Coronary artery (tissue), 2 donors: ENCODE data around the gene CAMSAP1.

Source experiments
- DNase-seq: peaks from one replicate; pipeline ENCODE4 v3.0.0-alpha.2; 2017; ENCODE audit warnings: low spot score
- H3K27ac ChIP-seq, 2 donors: fragments of 200-600 bp; sonication (generic); one replicate each; pipeline ENCODE4 v1.5.1; 2016 to 2019
- H3K4me3 ChIP-seq: fragments of 200-600 bp; sonication (generic); 2 replicates; pipeline ENCODE4 v1.5.1; 2016; ENCODE audit warnings: mild to moderate bottlenecking, moderate library complexity
- TF ChIP-seq, protein P1 (sequence below): fragments of 200-600 bp; sonication (generic); IDR thresholded peaks from one replicate; pipeline ENCODE4 v1.5.1; 2019; ENCODE audit warnings: antibody characterized with exemption

CAMSAP1 gene

DNA sequence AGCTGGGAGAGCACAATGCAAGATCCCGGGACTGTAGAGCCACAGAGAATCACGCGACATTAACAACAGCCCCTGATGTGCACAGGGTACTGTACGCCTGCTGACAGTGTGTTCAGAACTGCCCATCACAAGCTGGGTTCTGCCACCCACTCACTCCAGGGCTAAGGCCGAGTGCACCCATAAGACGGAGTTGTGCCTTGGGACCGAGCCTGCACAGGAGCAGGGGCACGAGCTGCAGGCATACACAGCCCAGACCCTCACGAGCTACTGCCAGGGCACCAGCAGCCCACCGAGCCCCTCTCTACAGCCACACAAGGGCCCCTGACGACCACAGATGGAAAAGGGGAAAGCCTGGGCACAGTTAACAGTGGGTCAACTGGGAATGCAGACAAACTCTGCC lies 67.8 kb downstream of the CAMSAP1 start:
- peak; percentile 41 for DNase-seq
- TF ChIP-seq, protein P1, sequence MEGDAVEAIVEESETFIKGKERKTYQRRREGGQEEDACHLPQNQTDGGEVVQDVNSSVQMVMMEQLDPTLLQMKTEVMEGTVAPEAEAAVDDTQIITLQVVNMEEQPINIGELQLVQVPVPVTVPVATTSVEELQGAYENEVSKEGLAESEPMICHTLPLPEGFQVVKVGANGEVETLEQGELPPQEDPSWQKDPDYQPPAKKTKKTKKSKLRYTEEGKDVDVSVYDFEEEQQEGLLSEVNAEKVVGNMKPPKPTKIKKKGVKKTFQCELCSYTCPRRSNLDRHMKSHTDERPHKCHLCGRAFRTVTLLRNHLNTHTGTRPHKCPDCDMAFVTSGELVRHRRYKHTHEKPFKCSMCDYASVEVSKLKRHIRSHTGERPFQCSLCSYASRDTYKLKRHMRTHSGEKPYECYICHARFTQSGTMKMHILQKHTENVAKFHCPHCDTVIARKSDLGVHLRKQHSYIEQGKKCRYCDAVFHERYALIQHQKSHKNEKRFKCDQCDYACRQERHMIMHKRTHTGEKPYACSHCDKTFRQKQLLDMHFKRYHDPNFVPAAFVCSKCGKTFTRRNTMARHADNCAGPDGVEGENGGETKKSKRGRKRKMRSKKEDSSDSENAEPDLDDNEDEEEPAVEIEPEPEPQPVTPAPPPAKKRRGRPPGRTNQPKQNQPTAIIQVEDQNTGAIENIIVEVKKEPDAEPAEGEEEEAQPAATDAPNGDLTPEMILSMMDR = no peak
- no peak overlapping the region for H3K4me3 ChIP-seq
- no peak overlapping the region for H3K27ac ChIP-seq

DNA sequence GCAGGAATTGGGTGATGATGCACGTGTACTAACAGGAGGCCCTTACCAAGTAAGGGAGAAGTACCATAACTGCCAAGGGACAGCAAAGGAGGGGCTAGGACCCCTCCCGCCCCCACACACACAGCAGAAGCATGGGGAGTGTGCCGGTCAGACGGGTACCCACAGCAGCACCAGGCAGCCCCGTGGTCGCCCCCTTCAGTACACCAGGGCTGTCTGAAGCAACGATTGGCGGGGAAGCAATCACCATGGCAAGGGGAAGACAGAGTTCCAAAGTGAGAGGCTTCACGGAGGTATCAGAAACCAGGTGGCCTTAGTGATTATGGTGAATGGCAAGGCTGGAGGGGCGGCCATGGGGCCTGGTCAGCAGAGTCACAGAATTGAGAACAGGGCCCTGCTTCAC lies 72.2 kb downstream of the CAMSAP1 start:
- TF ChIP-seq, protein P1 = no peak
- H3K4me3 ChIP-seq = no peak overlapping the region
- DNase-seq = peak; percentile 53
- no peak overlapping the region for H3K27ac ChIP-seq

DNA sequence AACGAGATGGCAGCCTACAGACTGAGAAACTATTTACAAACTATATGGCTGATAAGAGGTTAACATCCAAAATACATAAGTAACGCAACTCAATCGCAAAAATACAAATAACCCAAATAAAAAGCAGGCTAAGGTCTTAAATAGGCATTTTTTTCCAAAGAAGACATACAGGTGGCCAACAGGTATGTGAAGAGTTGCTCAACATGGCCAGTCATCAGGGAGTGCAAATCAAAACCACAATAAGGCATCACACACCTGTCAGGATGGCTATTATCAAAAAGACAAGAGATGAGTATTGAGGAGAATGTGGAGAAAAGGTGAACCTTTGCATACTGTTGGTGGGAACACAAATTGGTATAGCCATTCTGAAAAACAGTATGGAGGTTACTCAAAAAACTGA lies 73.5 kb downstream of the CAMSAP1 start:
- Histone ChIP-seq H3K4me3 (no peak overlapping the region), H3K27ac (no peak overlapping the region)
- no peak for DNase-seq
- TF ChIP-seq, protein P1 = no peak

DNA sequence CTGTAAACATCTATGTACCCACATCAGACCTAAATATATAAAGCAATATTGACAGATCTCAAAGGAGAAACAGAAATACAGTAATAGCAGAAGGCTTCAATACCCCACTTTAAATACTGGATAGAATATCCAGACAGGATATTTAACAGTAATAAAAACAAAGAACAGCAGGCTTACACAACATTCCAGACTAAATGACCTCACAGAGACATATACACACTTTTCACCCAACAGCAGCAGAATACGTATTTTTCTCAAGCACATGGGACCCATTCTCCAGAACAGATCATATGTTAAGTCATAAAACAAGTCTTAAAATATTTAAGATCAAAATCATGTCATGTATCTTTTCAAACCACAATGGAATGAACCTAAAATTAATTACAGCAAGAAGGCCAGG lies 76.8 kb downstream of the CAMSAP1 start:
- Histone ChIP-seq H3K4me3 (no peak overlapping the region), H3K27ac (no peak overlapping the region)
- TF ChIP-seq, protein P1 = no peak
- no peak for DNase-seq

DNA sequence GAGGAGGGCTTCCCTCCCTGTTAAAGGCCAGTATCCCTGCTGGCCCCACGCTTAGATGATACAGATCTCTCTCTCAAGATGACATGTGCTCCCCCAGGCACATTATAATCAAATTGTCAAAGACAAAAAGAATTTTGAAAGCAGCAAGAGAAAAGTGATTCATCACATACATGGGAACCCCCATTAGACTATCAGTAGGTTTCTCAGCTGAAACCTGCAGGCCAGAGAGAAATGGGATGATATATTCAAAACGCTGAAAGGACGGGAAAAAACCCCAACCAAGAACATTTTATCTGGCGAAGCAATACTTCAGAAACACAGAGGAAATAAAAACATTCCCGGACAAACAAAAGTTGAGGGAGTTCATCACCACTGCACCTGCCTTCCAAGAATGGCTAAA lies 78.7 kb downstream of the CAMSAP1 start:
- Histone ChIP-seq H3K27ac (no peak overlapping the region), H3K4me3 (no peak overlapping the region)
- no peak for DNase-seq
- TF ChIP-seq, protein P1 = no peak

DNA sequence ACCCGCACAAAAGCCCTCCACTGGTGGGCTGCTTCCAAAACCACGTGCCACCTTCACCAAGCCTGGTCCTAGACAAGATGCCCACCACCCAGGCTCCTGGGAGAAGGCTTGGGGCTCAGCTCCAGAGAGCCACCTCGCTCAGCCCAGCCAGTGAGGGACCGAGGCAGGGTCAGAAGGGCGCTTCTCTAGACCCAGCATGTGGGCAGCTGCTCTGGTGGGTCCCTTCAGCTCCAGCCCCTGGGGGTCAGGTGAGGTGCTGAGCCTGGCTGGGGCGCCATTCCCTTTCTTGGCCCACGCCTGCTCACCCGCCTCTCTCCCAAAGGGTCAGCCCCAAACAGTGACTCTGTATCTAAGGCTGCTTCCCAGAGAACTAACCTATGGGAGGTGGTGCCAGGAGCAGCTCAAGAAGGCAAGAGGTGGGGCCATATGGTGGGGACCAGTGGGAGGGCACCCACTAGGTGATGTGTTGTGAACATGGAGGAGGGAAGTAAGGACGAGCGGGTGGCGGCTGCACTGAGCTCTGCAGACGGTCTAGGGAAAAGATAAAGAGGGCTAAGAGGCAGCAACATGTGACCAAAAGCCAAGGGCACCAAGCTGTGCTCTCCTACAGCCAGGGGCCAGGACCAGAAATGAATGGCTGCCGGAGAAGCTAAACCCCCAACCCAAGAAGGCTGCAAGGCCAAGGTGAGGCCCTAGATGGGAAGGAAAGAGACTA lies 79.3 kb downstream of the CAMSAP1 start:
- TF ChIP-seq, protein P1 = no peak
- no peak overlapping the region for H3K4me3 ChIP-seq

DNA sequence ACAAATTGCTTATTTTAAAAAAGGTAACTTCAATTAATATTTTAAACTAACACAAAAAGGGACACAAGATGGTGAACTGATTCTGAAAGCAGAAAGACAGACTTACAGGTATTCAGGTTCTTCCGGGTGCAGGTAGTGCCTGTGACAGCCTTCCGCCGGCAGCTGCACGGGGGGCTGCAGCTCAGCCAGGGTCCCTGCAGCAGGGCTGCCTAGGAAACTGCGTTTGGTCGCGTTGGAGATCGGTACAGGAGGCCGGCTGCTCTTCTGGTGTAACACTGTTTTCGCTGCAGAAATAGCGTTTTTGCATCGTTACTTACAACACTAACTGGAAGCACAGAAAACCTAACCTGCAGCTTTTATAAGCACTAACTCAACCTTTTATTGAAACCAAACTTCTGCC lies 80.0 kb downstream of the CAMSAP1 start:
- Histone ChIP-seq H3K4me3 (no peak overlapping the region), H3K27ac (no peak overlapping the region)
- DNase-seq = peak; percentile 46
- TF ChIP-seq, protein P1 = no peak

More for the DNA sequence above, 79.3 kb downstream of the CAMSAP1 start:
- no peak overlapping the region for H3K27ac ChIP-seq
- DNase-seq = peak; percentile 45
